ENCODE results near the gene POC5. TPM values are rescaled to one million over a fixed set of nuclear protein-coding genes. Genes with fewer than 3 reads are reported as not detected.
"Not testable (repeated sequence)": the region's sequence is repeated elsewhere in the genome, so short reads cannot be mapped to it uniquely, and the experiment has no call there.

The POC5 gene
- total and polyA plus RNA-seq, 2 of the 13 experiments (the other 11 are each of a cell fraction or from before 2014, with no cell fraction given) = 6.9 to 9.3 TPM

- Histone ChIP-seq H3K27me3 (ENCODE audit: control insufficient read depth in 1 of 2, insufficient read depth in 2 of 2, low read length in 2 of 2) (no peaks in the 10 kb centered on the region), H3K9me3 (ENCODE audit: low read length) (no peaks in the 10 kb centered on the region), H3K9ac (ENCODE audit: insufficient read depth, low read depth, low read length) (no peak overlapping the region), H3K4me3 (replicated peaks in 1 of 3; ENCODE audit: insufficient read depth in 1 of 3, low read depth in 2 of 3, low read length in 3 of 3) (no peak overlapping the region), H3K4me1 (ENCODE audit: insufficient read depth, low read length) (0 out of 2 replicates have a peak, but pooled peaks cover 5% of the 10 kb centered on the region), H3K79me2 (ENCODE audit: insufficient read depth, low read length) (no peaks in the 10 kb centered on the region), H3K4me2 (ENCODE audit: low read depth, low read length) (no peak overlapping the region), H3K27ac (ENCODE audit: extremely low read length, insufficient read depth, low read length) (no peak overlapping the region), H4K20me1 (ENCODE audit: insufficient read depth, low read length) (no peaks in the 10 kb centered on the region), H3K36me3 (replicated peaks in 1 of 2; ENCODE audit: control insufficient read depth in 1 of 2, insufficient read depth in 2 of 2, low read length in 2 of 2) (no peaks in the 10 kb centered on the region), H2AFZ (ENCODE audit: low read length) (no peak overlapping the region)
- ChIA-PET CTCF (ENCODE audit: low intra/inter-chr PET ratio, low total read pairs) (no interaction called here), POLR2A (no interaction called here)
- DNase-seq (ENCODE audit: low spot score) (no peak), ATAC-seq (no peak), FAIRE-seq (no peak)
- 92% methylated on average over 1 of the region's 1 CpG for WGBS (ENCODE audit: low lambda C conversion rate)
- TF ChIP-seq ATRX (CRISPR knock-in tag; IDR thresholded peaks at IDR 0.05; ENCODE audit: borderline replicate concordance) = no peak
- TF ChIP-seq ZNF264 (CRISPR knock-in tag; IDR thresholded peaks at IDR 0.05) = peak; percentile 90
- intact Hi-C loops (cut with micrococcal nuclease; ENCODE audit: unreplicated experiment) (no loop called here), in situ Hi-C loops (cut with HindIII; ENCODE audit: extremely low pct_ligation_motif_present, low pct_unique_long_range_greater_than_20kb) (loop anchor here (10.0 kb wide), 1 partner anchor 521 kb away; no protein-coding TSS in a partner anchor)
- no TSS peak for BruUV-seq (replicated peaks)
These were observed 16.5 kb upstream of the POC5 start for GRCh38 chr5:75733767-75734166.

GRCh38 chr5:75731515-75731914 is 14.3 kb upstream of the POC5 start:
- DNase-seq (ENCODE audit: low spot score); H3K4me2 ChIP-seq (ENCODE audit: low read depth, low read length); BruUV-seq (replicated peaks); CTCF ChIA-PET (ENCODE audit: low intra/inter-chr PET ratio, low total read pairs); POLR2A ChIA-PET; ATAC-seq; H2AFZ ChIP-seq (ENCODE audit: low read length); H3K27me3 ChIP-seq (ENCODE audit: control insufficient read depth in 1 of 2, insufficient read depth in 2 of 2, low read length in 2 of 2); H3K4me3 ChIP-seq (replicated peaks in 1 of 3; ENCODE audit: insufficient read depth in 1 of 3, low read depth in 2 of 3, low read length in 3 of 3); H3K36me3 ChIP-seq (replicated peaks in 1 of 2; ENCODE audit: control insufficient read depth in 1 of 2, insufficient read depth in 2 of 2, low read length in 2 of 2); intact Hi-C loops (cut with micrococcal nuclease; ENCODE audit: unreplicated experiment); H3K27ac ChIP-seq (ENCODE audit: extremely low read length, insufficient read depth, low read length); FAIRE-seq; H3K9me3 ChIP-seq (ENCODE audit: low read length); H3K4me1 ChIP-seq (ENCODE audit: insufficient read depth, low read length); H3K79me2 ChIP-seq (ENCODE audit: insufficient read depth, low read length); H4K20me1 ChIP-seq (ENCODE audit: insufficient read depth, low read length); H3K9ac ChIP-seq (ENCODE audit: insufficient read depth, low read depth, low read length): not testable (repeated sequence)
- in situ Hi-C loops (cut with HindIII; ENCODE audit: extremely low pct_ligation_motif_present, low pct_unique_long_range_greater_than_20kb) = loop anchor here (10.0 kb wide), 1 partner anchor 523 kb away; no protein-coding TSS in a partner anchor
- 96% methylated on average over 4 of the region's 4 CpGs for WGBS (ENCODE audit: low lambda C conversion rate)

GRCh38 chr5:75729321-75729720 is 12.1 kb upstream of the POC5 start:
- Histone ChIP-seq H3K9me3 (ENCODE audit: low read length) (no peaks in the 10 kb centered on the region), H2AFZ (ENCODE audit: low read length) (no peak overlapping the region), H3K4me2 (ENCODE audit: low read depth, low read length) (no peak overlapping the region), H3K36me3 (replicated peaks in 1 of 2; ENCODE audit: control insufficient read depth in 1 of 2, insufficient read depth in 2 of 2, low read length in 2 of 2) (no peaks in the 10 kb centered on the region), H3K27ac (ENCODE audit: extremely low read length, insufficient read depth, low read length) (no peak overlapping the region), H3K4me1 (ENCODE audit: insufficient read depth, low read length) (no peaks in the 10 kb centered on the region), H3K27me3 (ENCODE audit: control insufficient read depth in 1 of 2, insufficient read depth in 2 of 2, low read length in 2 of 2) (no peaks in the 10 kb centered on the region), H3K79me2 (ENCODE audit: insufficient read depth, low read length) (no peaks in the 10 kb centered on the region), H4K20me1 (ENCODE audit: insufficient read depth, low read length) (no peaks in the 10 kb centered on the region), H3K9ac (ENCODE audit: insufficient read depth, low read depth, low read length) (no peak overlapping the region), H3K4me3 (replicated peaks in 1 of 3; ENCODE audit: insufficient read depth in 1 of 3, low read depth in 2 of 3, low read length in 3 of 3) (no peak overlapping the region)
- intact Hi-C loops (cut with micrococcal nuclease; ENCODE audit: unreplicated experiment) = no loop called here
- no TSS peak for BruUV-seq (replicated peaks)
- ChIA-PET CTCF (ENCODE audit: low intra/inter-chr PET ratio, low total read pairs) (no interaction called here), POLR2A (interaction anchor here (1.5 kb wide), 1 partner anchor 12 kb away, joined by 5 read pairs; the partner anchor contains the start of gene POC5)
- DNase-seq (ENCODE audit: low spot score) (no peak), FAIRE-seq (no peak), ATAC-seq (no peak)
- 44% methylated on average over 3 of the region's 3 CpGs for WGBS (ENCODE audit: low lambda C conversion rate)
- in situ Hi-C loops (cut with HindIII; ENCODE audit: extremely low pct_ligation_motif_present, low pct_unique_long_range_greater_than_20kb) = no loop called here
- TF ChIP-seq EZH2 (conservative IDR thresholded peaks at IDR 0.05; ENCODE audit: low read depth, low read length) (no peak), PAWR (CRISPR knock-in tag; IDR thresholded peaks at IDR 0.05; ENCODE audit: borderline replicate concordance) (no peak)
